IPS DF 4.7 (cell line): ENCODE results near the gene IL11.

ENCODE experiments used
- DNase-seq: peaks from one replicate; pipeline ENCODE4 v3.0.0-alpha.2; 2013; ENCODE audit warnings: low spot score; ENCODE audit errors: extremely low read depth

IL11 gene

GRCh38 chr19:55373306-55373992 lies 3.2 kb upstream of the IL11 start:
- DNase-seq: no peak

- DNase-seq: no peak
Measured at GRCh38 chr19:55372316-55373081, 2.2 kb upstream of the IL11 start.

- DNase-seq: no peak
Measured at GRCh38 chr19:55369653-55370304, 484 bp downstream of the IL11 start.

- no peak for DNase-seq
Measured at GRCh38 chr19:55368701-55369563, 1.3 kb downstream of the IL11 start.

GRCh38 chr19:55368106-55368505 lies 2.2 kb downstream of the IL11 start:
- DNase-seq: no peak

GRCh38 chr19:55366790-55367189 lies 3.5 kb downstream of the IL11 start:
- no peak for DNase-seq

GRCh38 chr19:55365964-55366363 lies 4.3 kb downstream of the IL11 start:
- DNase-seq: no peak

- no peak for DNase-seq
Measured at GRCh38 chr19:55365245-55365644, 5.0 kb downstream of the IL11 start.

GRCh38 chr19:55362990-55363716 lies 7.1 kb downstream of the IL11 start, which contains the start of gene GARIN5B:
Gene GARIN5B, minus strand, starts transcription at chr19:55363260. Its CDS starts 194 bp downstream, at chr19:55363066.
- no peak for DNase-seq

- DNase-seq: no peak
Measured at GRCh38 chr19:55362174-55362989, 7.9 kb downstream of the IL11 start.

GRCh38 chr19:55360902-55361301 lies 9.4 kb downstream of the IL11 start:
- no peak for DNase-seq

GRCh38 chr19:55358943-55359908 lies 11.0 kb downstream of the IL11 start:
- no peak for DNase-seq

GRCh38 chr19:55358493-55358892 lies 11.8 kb downstream of the IL11 start:
- DNase-seq: no peak

GRCh38 chr19:55355213-55355821 lies 14.9 kb downstream of the IL11 start:
- DNase-seq: no peak

GRCh38 chr19:55354698-55355212 lies 15.5 kb downstream of the IL11 start, which contains the start of gene COX6B2:
Gene COX6B2, minus strand, starts transcription at chr19:55354719. Its CDS starts 198 bp downstream, at chr19:55354521.
- DNase-seq: no peak

- DNase-seq: no peak
Measured at GRCh38 chr19:55353803-55354697, 16.2 kb downstream of the IL11 start.

- no peak for DNase-seq
Measured at GRCh38 chr19:55353356-55353802, 16.9 kb downstream of the IL11 start.
